ENCODE data around the gene SLC35E1. TPM values are rescaled to one million over a fixed set of nuclear protein-coding genes. Genes with fewer than 3 reads are reported as not detected.

Gene SLC35E1
- total RNA-seq, 1 experiment from 2014 or later = 61.0 TPM

DNA sequence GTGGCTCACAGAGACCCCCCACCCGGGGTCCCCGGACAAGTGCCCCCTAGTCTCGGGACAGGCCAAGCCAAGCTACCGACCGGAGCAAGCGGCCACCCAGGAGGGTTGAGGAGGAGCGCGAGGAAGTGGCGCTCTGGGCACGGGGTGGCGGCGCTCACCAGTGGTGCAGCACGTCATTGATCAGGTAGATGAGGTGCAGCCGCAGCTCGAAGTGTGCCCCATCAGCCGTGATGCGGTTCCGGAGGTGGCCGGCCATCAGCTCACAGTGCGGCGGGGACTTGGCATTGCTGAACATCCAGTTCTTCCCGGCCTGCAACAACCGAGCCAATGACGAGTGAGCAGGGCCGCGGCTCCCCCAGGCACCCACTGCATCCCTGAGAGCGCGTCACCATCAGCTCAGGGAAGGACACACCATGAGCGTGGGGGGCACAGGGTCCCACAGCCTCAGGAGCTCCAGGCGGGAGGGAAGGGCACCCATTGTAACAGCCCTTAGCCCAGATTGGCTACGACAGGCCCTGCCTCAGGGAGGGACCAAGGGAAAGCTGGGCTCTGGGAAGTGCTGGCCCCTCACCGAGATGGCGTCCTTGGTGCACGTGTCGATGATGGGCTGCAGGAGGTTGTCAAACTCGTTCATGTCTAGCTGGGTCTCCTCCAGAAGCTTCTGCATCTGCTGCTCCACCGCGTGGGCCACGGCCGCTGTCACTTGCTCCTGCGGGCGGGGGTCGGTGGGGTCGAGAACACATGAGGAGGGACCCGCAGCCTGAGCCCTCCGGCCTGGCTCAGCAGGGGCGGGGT is 39.6 kb downstream of the SLC35E1 start:
- BruUV-seq (replicated peaks) = no TSS peak
- no peaks in the 10 kb centered on the region for H3K27me3 ChIP-seq (ENCODE audit: insufficient read depth, low read depth)
- H3K4me3 ChIP-seq = no peak overlapping the region
- peaks cover 63% of the 10 kb centered on the region for H3K36me3 ChIP-seq (ENCODE audit: low read depth)
- H4K20me1 ChIP-seq (ENCODE audit: insufficient read depth) = peaks cover 62% of the 10 kb centered on the region
- no peak overlapping the region for H2AFZ ChIP-seq
- no peak overlapping the region for H3K27ac ChIP-seq
- DNase-seq = no peak
- H3K9me2 ChIP-seq (ENCODE audit: insufficient read depth) = no peaks in the 10 kb centered on the region
- intact Hi-C loops (cut with micrococcal nuclease; ENCODE audit: unreplicated experiment) = no loop called here
- H3K4me2 ChIP-seq = no peak overlapping the region
- peaks cover 22% of the 10 kb centered on the region; the same call in 1 of the 2 replicates for H3F3A ChIP-seq (ENCODE audit: insufficient read depth, low read depth)
- H3K4me1 ChIP-seq (replicated peaks; ENCODE audit: insufficient read depth) = no peaks in the 10 kb centered on the region
- no peak for TF ChIP-seq EZH2 (IDR thresholded peaks at IDR 0.05; ENCODE audit: low read depth)
- TF ChIP-seq, protein P1, sequence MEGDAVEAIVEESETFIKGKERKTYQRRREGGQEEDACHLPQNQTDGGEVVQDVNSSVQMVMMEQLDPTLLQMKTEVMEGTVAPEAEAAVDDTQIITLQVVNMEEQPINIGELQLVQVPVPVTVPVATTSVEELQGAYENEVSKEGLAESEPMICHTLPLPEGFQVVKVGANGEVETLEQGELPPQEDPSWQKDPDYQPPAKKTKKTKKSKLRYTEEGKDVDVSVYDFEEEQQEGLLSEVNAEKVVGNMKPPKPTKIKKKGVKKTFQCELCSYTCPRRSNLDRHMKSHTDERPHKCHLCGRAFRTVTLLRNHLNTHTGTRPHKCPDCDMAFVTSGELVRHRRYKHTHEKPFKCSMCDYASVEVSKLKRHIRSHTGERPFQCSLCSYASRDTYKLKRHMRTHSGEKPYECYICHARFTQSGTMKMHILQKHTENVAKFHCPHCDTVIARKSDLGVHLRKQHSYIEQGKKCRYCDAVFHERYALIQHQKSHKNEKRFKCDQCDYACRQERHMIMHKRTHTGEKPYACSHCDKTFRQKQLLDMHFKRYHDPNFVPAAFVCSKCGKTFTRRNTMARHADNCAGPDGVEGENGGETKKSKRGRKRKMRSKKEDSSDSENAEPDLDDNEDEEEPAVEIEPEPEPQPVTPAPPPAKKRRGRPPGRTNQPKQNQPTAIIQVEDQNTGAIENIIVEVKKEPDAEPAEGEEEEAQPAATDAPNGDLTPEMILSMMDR (conservative IDR thresholded peaks at IDR 0.05) = no peak
- ChIA-PET POLR2A (ENCODE audit: unreplicated experiment) (no interaction called here), CTCF (no interaction called here)
- no peaks in the 10 kb centered on the region for H3K9me3 ChIP-seq (ENCODE audit: insufficient read depth, low read depth)
- peaks cover 29% of the 10 kb centered on the region for H3K79me2 ChIP-seq (ENCODE audit: low read depth)

DNA sequence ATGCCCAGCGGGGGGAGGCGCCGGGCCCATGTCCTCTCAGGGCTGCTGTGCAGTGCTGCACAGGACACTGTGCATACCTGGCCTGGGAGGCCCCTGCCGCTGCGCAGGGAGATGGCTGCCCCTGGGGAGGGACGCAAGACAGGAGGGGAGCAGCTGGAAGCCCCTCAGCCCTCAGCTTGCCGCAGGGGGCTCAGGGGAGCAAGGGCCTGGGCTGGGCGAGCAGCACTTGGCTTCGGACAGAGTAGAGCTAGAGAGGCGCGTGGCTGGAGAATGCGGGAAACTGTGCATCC is 40.9 kb downstream of the SLC35E1 start:
- Histone ChIP-seq H3K36me3 (ENCODE audit: low read depth) (peaks cover 57% of the 10 kb centered on the region), H3K4me3 (no peak overlapping the region), H2AFZ (no peak overlapping the region), H3K4me1 (replicated peaks; ENCODE audit: insufficient read depth) (no peaks in the 10 kb centered on the region), H3K27me3 (ENCODE audit: insufficient read depth, low read depth) (no peaks in the 10 kb centered on the region), H3F3A (ENCODE audit: insufficient read depth, low read depth) (peaks cover 22% of the 10 kb centered on the region; the same call in 1 of the 2 replicates), H3K4me2 (no peak overlapping the region), H3K9me2 (ENCODE audit: insufficient read depth) (no peaks in the 10 kb centered on the region), H3K27ac (no peak overlapping the region), H3K9me3 (ENCODE audit: insufficient read depth, low read depth) (no peaks in the 10 kb centered on the region), H4K20me1 (ENCODE audit: insufficient read depth) (peaks cover 60% of the 10 kb centered on the region), H3K79me2 (ENCODE audit: low read depth) (peaks cover 16% of the 10 kb centered on the region)
- ChIA-PET CTCF (no interaction called here), POLR2A (ENCODE audit: unreplicated experiment) (no interaction called here)
- BruUV-seq (replicated peaks) = no TSS peak
- TF ChIP-seq, protein P1 (conservative IDR thresholded peaks at IDR 0.05) = no peak
- no peak for TF ChIP-seq EZH2 (IDR thresholded peaks at IDR 0.05; ENCODE audit: low read depth)
- intact Hi-C loops (cut with micrococcal nuclease; ENCODE audit: unreplicated experiment) = no loop called here
- no peak for DNase-seq

DNA sequence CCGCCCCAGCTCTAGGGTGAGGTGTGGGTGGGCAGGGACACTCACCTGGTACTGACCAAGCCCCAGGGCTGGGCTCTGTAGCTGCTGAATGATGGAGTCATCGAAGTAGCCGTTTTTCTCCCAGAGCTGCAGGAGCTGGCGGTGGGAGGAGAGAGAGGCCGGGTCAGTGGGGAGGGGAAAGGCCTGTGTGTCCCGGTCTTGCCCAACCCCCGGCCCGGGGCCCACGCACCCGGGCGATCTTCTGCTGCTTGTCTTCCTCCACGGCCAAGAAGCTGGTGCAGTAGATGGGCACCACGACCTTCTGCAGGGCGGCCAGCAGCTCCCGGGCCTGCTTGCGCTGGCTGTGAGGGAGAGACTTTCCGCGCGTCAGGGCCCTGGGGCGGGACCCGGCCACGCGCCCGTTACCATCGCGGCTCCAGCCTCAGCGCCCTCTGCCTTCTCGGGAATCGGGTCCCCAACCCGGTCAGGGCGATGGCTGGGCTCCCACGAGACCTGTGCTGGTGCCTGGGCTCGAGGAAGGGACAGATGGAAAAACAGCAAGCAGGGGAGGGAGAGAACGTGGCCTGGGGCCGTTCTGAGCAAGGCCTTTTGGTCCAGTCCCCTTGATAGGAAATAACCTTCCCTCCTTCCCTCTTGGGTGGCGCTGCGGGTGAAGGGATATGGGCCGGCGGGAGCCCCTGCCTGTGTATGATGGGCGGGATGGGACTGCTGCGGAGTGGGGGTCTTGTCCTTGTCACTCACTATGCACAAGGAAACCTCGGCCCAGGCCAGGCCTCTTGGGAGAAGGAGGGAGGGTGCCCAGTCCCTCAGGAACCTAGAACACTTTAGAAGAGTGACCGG is 41.5 kb downstream of the SLC35E1 start:
- H3K9me2 ChIP-seq (ENCODE audit: insufficient read depth) = no peaks in the 10 kb centered on the region
- intact Hi-C loops (cut with micrococcal nuclease; ENCODE audit: unreplicated experiment) = no loop called here
- H3K27me3 ChIP-seq (ENCODE audit: insufficient read depth, low read depth) = no peaks in the 10 kb centered on the region
- H3K4me3 ChIP-seq = no peak overlapping the region
- no peaks in the 10 kb centered on the region for H3K9me3 ChIP-seq (ENCODE audit: insufficient read depth, low read depth)
- peaks cover 60% of the 10 kb centered on the region for H4K20me1 ChIP-seq (ENCODE audit: insufficient read depth)
- no peak overlapping the region for H2AFZ ChIP-seq
- peaks cover 22% of the 10 kb centered on the region; the same call in 1 of the 2 replicates for H3F3A ChIP-seq (ENCODE audit: insufficient read depth, low read depth)
- ChIA-PET CTCF (no interaction called here), POLR2A (ENCODE audit: unreplicated experiment) (no interaction called here)
- no peak overlapping the region for H3K4me2 ChIP-seq
- no peak overlapping the region for H3K27ac ChIP-seq
- H3K36me3 ChIP-seq (ENCODE audit: low read depth) = peaks cover 52% of the 10 kb centered on the region
- peaks cover 10% of the 10 kb centered on the region for H3K79me2 ChIP-seq (ENCODE audit: low read depth)
- no TSS peak for BruUV-seq (replicated peaks)
- no peak for TF ChIP-seq EZH2 (IDR thresholded peaks at IDR 0.05; ENCODE audit: low read depth)
- TF ChIP-seq, protein P1 (conservative IDR thresholded peaks at IDR 0.05) = no peak
- no peak for DNase-seq
- no peaks in the 10 kb centered on the region for H3K4me1 ChIP-seq (replicated peaks; ENCODE audit: insufficient read depth)
